Ishikawa (cell line): ENCODE results near the gene KCNAB1.

ENCODE experiments used
- CEBPB ChIP-seq: IDR thresholded peaks from 2 replicates; pipeline ENCODE4 v1.6.1; 2012
- CREB1 ChIP-seq: IDR thresholded peaks from 2 replicates; pipeline ENCODE4 v1.6.1; 2012; ENCODE audit warnings: low read depth
- EGR1 ChIP-seq: IDR thresholded peaks from 2 replicates; pipeline ENCODE4 v1.6.1; 2012
- EP300 ChIP-seq: IDR thresholded peaks from 2 replicates; pipeline ENCODE4 v1.6.1; 2012; ENCODE audit warnings: borderline replicate concordance
- FOXM1 ChIP-seq: IDR thresholded peaks from 2 replicates; pipeline ENCODE4 v1.6.1; 2012; ENCODE audit warnings: low read depth, borderline replicate concordance
- NFIC ChIP-seq: IDR thresholded peaks from 2 replicates; pipeline ENCODE4 v1.6.1; 2012
- RAD21 ChIP-seq: IDR thresholded peaks from 2 replicates; pipeline ENCODE4 v1.6.1; 2012; ENCODE audit warnings: low read depth
- REST ChIP-seq: IDR thresholded peaks from 2 replicates; pipeline ENCODE4 v1.6.1; 2012; ENCODE audit warnings: low read depth, mild to moderate bottlenecking
- TAF1 ChIP-seq: IDR thresholded peaks from 2 replicates; pipeline ENCODE4 v1.6.1; 2012; ENCODE audit warnings: low read depth, mild to moderate bottlenecking
- TCF12 ChIP-seq: IDR thresholded peaks from 2 replicates; pipeline ENCODE4 v1.6.1; 2012; ENCODE audit warnings: low read depth
- TEAD4 ChIP-seq: IDR thresholded peaks from 2 replicates; pipeline ENCODE4 v1.6.1; 2012
- USF1 ChIP-seq: IDR thresholded peaks from 2 replicates; pipeline ENCODE4 v1.6.1; 2012
- YY1 ChIP-seq: IDR thresholded peaks from 2 replicates; pipeline ENCODE4 v1.6.1; 2012; ENCODE audit warnings: low read depth
- ZBTB7A ChIP-seq: IDR thresholded peaks from 2 replicates; pipeline ENCODE4 v1.6.1; 2012; ENCODE audit warnings: low read depth
- TF ChIP-seq, protein P1 (sequence below): IDR thresholded peaks from 2 replicates; pipeline ENCODE4 v1.6.1; 2012

Gene KCNAB1

GRCh38 chr3:156554842-156555687 is 434.7 kb downstream of the KCNAB1 start, which contains the start of gene SSR3:
SSR3 (minus strand) TSS chr3:156555117; CDS start chr3:156555089, 28 bp downstream.
- TF ChIP-seq FOXM1 (peak; percentile 57; the same call in 1 of the 2 replicates), NFIC (no peak), USF1 (peak; percentile 100), EGR1 (peak; percentile 96), TCF12 (no peak), ZBTB7A (no peak; the same call in 1 of the 2 replicates), TAF1 (peak; percentile 80), EP300 (no peak; the same call in 1 of the 2 replicates), CREB1 (peak; percentile 56), YY1 (peak; percentile 82), RAD21 (no peak), TEAD4 (peak; percentile 95), REST (no peak)
- TF ChIP-seq, protein P1, sequence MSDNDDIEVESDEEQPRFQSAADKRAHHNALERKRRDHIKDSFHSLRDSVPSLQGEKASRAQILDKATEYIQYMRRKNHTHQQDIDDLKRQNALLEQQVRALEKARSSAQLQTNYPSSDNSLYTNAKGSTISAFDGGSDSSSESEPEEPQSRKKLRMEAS = peak; percentile 49; the same call in 1 of the 2 replicates

DNA sequence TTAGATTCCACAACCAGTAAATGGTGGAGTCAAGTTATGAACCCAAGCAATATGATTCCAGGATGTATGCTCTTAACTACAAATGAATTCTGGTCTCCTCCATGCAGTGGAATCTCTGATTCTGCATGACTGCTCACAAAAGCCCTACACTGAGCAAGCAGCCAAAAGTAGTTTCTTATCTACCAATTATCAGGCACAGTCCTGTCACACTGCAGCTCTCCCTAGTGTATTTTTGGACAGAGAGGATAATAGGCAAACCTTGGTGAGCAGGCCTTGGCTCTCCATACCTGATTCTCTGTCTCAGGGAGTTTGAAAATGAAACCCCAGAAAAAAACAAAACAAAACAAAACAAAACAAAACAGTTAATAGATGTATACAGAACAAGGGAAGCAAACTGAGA is 438.0 kb downstream of the KCNAB1 start:
- TF ChIP-seq TEAD4 = no peak
- no peak for TF ChIP-seq EGR1
- TF ChIP-seq EP300 = no peak
- TF ChIP-seq NFIC = no peak
- no peak for TF ChIP-seq REST
- no peak for TF ChIP-seq TCF12
- no peak for TF ChIP-seq TAF1
- no peak for TF ChIP-seq RAD21
- no peak for TF ChIP-seq ZBTB7A
- TF ChIP-seq YY1 = no peak
- no peak for TF ChIP-seq CEBPB
- no peak for TF ChIP-seq USF1
- TF ChIP-seq, protein P1 = no peak
- no peak for TF ChIP-seq FOXM1
- no peak for TF ChIP-seq CREB1

DNA sequence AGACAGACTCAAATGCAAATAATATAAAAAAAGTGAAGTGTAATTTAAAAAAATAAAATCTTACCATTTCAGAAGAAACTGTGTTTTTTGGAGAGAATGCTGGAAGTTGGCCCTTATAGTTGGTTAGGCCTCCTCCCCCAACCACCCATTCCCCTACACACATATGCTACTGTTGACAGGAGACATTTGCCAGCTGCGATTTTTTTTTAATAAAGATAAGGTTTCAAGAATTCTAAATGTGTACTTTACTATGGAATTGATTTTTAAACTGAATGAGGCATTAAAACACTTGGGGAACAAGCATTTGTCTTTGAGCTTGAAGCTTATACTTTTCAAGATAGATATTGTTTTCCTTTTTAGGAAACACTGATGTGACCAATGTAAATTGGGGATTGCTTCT is 438.9 kb downstream of the KCNAB1 start:
- no peak for TF ChIP-seq EGR1
- no peak for TF ChIP-seq EP300
- no peak for TF ChIP-seq CREB1
- no peak for TF ChIP-seq TEAD4
- no peak for TF ChIP-seq USF1
- no peak for TF ChIP-seq TAF1
- no peak for TF ChIP-seq REST
- no peak for TF ChIP-seq NFIC
- no peak for TF ChIP-seq FOXM1
- TF ChIP-seq YY1 = no peak
- TF ChIP-seq, protein P1 = no peak
- TF ChIP-seq ZBTB7A = no peak
- no peak for TF ChIP-seq RAD21
- no peak for TF ChIP-seq TCF12
